GM19238 (cell line): Measurements from ENCODE around the gene KBTBD4.
"Not testable (repeated sequence)": the region's sequence is repeated elsewhere in the genome, so short reads cannot be mapped to it uniquely, and the experiment has no call there.

ENCODE experiments used
- DNase-seq: peaks from one replicate; pipeline ENCODE4 v3.0.0; 2011; ENCODE audit warnings: low spot score; ENCODE audit not compliant: insufficient read length

KBTBD4 gene

DNA sequence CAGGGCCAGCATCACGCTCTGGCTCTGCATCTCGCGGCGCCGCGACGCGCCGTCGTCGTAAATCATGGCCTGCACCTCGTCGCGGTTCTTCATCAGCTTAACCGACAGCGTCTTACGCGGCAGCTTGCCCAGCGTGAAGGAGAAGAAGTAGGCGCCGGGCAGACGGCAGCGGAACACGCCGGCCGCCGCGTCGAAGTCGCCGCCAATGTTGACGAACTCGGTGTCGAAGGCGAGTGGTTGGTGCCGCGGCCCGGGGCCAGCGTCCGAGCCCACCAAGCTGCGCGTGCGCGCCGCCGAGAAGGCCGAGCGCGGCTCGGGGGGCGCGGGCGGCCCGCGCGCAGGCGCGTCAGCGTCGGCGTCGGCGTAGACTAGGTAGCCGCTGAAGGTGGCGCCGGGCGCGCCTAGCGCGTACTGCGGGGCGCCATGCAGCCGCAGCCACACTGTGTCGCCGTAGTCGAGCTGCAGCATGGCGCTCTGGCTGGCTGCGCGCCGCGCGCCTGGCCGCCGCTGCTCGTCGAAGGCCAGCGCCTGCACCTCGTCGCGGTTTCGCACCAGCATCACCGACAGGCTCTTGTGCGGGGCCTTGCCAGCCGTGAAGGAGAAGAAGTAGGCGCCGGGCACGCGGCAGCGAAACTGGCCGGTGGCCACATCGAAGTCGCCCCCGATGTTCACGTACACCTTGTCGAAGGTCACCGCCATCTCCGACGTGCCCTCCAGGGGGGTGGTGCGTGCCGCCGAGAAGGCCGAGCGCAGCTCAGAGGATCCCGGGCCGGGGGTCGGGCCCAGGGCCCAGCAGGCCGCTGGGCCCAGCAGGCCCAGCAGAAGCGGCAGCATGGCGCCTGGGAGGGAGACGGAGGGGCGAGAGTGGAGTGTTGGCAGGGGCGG lies 11.4 kb upstream of the KBTBD4 start:
- no peak for DNase-seq

DNA sequence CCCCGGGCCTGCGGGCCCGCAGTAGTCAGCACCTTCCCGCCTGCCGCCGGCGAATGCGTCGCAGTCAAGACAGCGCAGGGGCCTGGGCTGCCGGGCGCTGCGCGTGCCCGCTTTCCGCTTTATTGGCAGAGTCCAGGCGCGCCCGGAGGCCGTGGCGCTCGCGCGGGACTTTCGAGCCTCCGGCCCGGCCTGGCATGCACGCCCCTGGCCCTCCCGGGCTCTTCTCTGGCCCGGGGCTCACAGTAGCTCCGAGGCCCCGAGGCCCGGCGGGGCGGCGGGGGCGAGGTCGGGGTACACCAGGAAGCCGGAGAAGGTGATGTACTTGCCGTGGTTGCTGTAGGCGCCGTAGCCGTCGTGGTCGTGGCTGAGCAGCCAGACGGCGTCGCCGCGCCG lies 10.8 kb upstream of the KBTBD4 start:
- DNase-seq: no peak

DNA sequence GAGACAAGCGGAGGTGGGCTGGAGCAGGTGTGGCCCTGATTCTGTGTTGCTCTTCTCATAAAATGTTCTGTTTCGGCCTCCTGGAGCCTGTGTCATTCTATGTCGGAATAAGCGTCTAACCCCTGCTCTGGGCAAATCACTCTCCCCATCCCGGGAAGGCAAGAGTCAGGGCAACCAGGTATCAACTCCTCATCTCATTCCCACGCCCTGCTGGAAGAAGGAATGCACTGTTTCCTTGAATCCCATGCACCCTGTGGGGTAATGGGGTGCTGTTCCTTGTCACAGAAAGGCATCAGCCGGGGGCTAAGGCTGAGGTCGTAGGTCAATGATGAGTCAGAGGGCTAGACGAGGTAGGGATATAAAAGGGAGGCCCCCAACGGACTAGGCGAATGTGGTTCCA lies 10.3 kb upstream of the KBTBD4 start:
- no peak for DNase-seq

DNA sequence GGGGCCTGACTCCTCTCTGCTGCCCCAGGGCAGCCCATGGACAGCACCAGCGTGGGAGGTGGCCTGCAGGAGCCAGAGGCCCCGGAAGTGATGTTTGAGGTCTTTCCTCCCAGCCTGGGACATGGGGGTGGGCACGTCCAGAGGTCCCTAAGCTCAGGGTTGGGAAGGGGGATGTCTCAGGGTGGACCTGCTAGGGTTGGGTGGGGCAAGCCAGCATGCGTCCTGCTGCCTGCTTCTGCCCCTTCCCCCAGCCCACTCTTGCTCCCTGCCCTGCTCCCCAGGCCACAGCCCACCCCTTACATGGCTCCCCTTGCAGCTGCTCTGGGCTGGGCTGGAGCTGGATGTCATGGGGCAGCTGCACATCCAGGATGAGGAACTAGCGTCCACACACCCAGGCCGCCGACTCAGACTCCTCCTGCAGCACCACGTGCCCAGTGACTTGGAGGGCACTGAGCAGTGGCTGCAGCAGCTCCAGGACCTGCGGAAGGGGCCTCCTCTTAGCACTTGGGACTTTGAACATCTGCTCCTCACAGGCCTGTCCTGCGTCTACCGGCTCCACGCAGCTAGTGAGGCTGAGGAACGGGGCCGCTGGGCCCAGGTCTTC lies 9.1 kb upstream of the KBTBD4 start:
- DNase-seq: no peak

DNA sequence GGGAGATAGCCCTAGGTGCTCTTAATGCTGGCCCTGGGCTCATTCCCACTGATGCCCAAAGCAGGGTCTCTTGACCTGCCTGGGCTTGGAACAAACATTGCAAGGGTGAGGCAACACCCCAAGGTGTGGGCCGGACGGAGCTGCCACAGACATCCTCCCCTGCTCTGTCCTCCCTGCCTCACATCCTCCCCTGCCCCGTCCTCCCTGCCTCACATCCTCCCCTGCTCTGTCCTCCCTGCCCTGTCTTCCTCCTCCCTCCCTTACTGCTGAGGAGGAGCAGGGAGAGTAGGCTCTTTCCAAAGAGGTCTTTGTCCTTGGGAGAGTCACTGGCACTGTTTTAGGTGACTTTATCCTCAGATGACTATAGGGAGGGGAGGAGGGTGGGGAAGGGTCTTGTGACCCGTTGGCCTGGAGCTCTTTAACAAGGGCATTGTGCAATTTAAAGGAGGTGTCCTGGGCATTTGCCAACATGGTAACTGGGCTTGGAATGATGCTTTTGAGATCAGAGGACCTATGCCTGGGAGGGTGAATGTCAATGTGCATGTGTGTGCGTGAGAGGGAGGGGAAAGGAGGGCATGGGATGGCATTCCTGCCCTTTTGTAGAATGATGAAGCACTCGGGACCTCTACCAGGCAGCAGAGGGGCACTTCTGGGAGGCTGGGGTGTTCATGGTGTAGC lies 8.4 kb upstream of the KBTBD4 start:
- no peak for DNase-seq

DNA sequence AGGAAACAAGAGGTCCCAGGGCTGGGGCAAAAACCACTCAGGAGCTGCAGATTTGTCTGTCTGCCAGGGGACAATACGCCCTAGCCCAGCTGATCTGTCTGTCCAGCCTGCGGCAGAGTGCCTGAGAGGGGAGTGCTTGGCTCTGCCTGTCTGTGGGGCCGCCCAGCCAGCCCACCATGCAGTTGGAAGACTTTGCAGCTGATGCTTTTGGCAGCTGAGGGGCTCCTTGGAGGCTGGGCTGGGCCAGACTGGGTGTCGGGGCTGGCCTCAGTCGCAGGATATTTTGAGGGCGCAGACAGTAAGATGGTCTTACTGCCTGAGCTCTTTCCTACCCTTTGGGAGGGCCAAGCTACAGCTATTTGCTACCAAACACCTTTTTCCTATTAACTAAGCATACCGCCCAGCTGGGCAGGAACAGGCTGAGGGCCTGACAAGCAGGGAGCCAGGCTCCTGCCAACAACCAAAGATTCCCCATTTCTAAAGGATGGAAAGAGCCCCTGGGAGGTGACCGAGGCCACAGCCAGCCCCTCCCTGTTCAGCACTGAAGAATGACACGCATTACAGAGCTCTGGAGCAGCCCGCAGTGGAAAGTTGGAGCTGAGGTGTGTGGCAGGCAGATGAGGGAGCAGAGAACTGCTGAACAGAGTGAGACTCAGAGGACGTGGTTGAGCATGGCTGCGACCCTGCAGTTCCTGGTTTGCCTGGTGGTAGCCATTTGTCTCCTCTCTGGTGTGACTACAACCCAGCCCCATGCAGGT lies 7.5 kb upstream of the KBTBD4 start, which contains the start of gene FAM180B:
Gene FAM180B, plus strand, starts transcription at position 581 of the 758 bp plus-strand sequence. Its CDS starts 91 bp downstream, at position 672.
- no peak for DNase-seq

DNA sequence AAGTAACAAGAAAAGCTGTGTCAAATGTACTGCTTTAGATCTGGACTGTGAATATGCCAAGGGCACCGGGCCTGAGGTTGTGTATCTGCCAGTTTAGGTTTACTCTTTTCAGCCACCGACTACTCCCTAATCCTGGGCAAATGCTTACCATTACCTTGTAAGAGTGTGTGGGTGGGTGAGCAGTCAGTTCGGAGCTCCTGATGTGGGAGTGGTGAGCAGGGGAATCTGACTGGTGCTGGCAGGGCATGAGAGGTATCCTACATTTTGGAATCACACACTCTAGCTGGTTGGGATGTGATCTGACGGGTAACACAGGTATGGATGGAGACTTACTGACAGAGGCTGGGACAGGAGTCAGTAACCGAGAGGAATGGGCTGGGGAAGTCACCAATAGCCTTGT lies 5.1 kb upstream of the KBTBD4 start:
- DNase-seq: no peak

DNA sequence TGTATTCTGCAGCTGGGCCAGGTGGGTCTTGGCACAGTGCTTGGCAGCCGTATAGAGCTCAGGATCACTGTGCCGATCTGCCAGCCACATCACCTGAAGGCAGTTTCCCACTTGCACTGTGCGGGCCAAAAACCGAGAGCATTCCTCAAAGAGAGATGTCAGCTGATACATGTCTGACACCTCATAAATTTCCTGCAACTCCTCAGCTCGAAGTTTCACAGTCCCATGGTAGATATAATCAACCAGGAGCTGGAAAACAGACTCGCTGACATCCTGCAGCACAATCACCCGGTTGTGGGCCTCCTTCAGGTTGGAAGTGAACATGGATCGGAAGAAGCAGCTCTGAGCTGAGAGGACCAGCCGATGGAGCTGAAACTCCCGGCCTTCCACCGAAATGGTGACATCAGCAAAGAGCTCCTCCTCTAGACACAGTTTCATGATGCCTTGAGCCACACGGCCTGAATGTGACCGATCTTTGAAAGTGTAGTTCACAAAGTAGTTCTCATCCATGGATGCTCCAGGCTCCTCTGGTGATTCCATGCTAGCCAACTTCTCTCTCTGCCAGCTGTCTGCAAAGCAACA lies 1.2 kb downstream of the KBTBD4 start:
- DNase-seq: no peak

DNA sequence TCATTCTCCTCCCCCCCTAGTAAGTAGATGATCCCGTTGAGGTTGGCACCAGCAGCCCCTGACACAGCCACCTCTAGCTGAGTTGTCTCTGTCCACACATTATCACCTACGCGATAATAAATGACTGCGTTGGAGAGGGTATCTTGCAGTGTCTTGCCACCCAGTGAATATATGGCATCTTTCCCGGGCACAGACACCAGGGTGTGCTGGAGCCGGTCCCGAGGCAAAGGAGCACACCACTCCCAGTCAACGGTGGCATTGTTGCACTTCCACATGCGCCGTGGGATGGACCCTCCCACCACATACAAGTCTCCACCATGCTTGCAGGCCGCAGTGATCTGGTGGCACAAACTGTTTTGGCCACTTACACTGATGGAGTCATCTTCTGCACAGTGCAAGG lies 5.4 kb downstream of the KBTBD4 start:
- no peak for DNase-seq

DNA sequence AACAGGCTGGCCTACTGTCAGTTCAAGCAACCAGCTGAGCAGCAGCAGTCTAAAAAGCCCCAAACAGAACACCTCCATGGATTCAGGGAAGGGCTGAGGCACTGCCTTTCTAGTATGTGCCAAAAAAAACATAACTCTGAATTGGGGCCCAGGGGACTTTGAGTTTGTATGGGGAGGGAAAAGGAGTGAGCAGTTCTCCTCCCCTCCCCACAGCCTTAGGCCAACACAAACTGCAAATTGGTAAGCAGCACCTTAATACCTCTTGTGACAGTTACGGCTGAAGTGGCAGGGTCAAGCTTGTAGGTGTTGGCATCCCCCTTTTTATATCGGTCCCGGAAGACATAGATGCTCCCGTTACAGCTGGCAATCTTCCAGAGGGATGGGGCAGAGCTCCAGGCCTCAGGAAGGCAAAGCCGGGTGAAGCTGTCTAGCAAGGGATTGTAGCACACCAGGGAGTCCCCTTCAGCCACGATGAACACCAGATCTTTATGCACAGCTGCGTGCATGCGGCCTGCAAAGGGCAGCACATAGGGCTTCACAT lies 6.0 kb downstream of the KBTBD4 start:
- no peak for DNase-seq

DNA sequence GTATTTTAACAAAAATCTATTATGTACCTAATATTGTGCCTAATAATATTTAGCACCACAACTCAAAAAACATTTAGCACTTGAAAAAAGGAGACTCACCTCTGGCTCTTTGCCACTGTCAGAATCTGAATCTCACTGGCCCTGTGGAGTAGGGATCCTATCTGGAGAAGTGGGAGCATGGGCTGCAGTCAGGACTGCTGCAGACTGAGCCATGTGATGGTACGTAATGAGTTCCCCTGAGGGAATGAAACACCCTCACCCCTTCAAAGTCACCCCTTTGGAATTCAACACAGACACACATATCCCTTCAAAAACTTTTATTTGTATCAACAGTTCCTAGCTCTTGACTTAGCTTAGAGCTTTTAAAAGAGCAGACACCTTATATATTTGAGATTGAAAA lies 6.9 kb downstream of the KBTBD4 start:
- no peak for DNase-seq

DNA sequence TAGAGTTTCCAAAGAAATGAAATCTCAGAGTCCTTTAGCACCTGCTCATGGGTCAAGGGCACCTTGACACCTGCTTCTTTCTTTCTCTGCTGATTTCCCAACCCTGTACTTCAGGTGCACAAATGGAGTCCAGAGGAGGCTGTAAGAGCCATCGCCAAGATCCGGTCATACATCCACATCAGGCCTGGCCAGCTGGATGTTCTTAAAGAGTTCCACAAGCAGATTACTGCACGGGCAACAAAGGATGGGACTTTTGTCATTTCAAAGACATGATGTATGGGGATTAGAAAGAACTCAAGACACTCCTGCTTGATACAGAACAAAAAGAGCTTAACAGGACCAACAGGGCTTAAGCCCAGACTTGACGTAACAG lies 7.4 kb downstream of the KBTBD4 start:
- no peak for DNase-seq

DNA sequence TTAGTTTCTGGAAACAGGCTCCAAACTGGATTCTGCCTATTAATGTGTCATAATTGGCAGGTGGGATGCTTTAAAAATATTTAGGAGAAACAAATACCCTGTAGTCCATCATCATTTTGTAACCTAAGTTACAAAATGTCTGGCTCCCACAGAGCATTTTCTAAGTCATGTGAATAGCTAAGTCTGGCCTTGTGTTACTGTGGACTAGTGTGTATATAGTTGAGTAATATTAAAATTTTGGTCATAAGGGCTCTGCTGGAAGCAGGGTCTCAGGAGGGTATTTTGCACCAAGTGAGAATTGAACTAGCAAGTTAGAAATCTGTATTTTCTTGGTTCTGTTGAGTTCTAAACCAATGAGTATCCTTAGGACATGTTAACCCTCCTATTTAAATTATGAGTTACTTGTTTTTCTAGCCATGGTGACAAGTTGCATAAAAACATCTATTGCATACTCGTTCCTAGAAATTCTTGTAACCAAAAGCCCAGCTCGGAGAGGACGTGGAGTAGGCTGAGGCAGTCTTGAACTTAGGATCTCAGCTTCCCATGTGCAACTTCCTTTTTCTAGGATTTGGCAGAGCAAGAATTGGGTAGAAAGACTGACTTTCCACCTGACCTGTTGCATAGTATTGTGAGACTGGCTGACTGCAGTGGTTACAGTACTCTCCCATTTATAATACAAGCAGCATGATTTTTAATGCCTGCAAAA lies 8.0 kb downstream of the KBTBD4 start:
- DNase-seq: no peak

DNA sequence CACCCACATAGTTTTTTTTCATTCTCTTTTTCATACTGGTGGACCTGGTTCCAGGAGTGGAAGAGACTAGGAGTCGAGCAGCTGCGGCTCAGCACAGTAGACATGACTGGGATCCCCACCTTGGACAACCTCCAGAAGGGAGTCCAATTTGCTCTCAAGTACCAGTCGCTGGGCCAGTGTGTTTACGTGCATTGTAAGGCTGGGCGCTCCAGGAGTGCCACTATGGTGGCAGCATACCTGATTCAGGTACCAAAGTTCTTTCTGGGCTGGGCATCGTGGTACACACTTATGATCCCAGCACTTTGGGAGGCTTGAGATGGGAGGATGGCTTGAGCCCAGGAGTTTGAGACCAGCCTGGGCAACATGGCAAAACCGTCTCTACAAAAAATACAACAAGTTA lies 9.1 kb downstream of the KBTBD4 start:
- no peak for DNase-seq

DNA sequence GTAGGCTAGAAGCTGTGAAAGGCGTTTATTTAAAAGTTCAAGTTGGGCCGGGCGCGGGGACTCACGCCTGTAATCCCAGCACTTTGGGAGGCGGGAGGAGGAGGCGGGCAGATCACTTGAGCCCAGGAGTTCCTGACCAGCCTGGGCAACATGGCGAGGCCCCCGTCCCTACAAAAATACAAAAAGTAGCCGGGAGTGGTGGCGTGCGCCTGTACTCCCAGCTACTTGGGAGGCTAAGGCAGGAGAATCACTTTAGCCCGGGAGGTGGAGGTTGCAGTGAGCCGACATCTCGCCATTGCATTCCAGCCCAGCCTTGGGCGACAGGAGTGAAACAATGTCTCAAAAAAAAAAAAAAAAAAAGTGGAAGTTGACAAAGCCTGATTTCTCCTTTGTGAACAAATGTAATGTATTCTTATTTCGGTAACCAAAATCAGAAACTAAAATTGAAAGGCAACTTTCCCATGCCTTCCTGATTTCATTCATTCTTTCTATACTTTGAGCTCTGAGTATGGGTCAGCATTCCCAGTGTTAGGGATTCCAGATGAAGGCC lies 12.5 kb downstream of the KBTBD4 start:
- no peak for DNase-seq

DNA sequence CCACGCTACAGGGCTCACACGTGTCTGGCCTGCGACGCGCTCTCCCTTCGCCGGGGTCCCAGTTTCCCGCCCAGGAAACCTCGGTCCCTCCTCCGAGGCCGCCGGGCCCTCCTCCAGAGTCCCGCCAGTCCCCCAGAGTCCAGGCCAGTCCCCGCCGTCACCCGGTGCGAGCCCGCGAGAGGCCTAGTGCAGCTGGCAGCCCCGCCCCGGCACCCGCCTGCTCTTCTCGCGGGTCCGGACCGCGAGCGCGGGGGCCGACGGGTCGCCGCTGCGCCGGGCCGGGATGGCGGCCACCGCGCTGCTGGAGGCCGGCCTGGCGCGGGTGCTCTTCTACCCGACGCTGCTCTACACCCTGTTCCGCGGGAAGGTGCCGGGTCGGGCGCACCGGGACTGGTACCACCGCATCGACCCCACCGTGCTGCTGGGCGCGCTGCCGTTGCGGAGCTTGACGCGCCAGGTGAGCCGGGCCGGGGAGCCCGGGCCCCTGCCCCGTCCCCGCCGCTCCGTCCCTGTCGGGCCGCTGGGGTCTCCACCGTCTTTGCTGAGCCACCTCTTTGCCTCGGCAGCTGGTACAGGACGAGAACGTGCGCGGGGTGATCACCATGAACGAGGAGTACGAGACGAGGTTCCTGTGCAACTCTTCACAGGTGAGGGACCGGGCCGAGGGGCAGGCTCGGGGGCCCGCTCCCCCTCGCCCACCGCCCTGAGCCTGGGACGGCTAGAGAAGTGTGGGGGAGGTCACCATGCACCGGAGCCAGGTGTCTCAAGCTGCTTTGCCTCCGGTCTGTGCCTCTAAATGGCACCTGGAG lies 13.2 kb downstream of the KBTBD4 start, which contains the start of gene PTPMT1:
Gene PTPMT1, plus strand, starts transcription at position 260 of the 809 bp plus-strand sequence. Its CDS starts 24 bp downstream, at position 284.
- peak; percentile 67 for DNase-seq

DNA sequence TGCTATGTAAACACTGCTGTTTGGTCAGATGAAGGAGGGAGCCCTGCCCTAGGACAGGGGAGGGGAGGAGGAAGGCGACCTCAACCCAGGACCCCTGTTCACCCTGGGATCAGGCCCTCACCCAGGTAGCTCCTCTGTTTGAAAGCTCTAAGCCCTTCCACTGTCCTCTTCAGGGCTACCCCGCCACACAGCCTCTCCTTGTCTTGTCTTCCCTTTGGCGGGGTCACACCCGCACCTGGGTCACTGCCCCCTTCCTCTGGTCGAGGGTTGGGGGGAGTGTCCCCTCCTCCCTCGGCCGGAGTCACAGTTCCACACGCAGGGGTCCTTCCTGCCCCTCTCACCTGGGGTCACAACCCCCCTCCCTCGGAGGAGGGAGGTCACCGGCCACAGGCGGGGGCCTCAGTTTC lies 13.8 kb downstream of the KBTBD4 start:
- DNase-seq: no peak

DNA sequence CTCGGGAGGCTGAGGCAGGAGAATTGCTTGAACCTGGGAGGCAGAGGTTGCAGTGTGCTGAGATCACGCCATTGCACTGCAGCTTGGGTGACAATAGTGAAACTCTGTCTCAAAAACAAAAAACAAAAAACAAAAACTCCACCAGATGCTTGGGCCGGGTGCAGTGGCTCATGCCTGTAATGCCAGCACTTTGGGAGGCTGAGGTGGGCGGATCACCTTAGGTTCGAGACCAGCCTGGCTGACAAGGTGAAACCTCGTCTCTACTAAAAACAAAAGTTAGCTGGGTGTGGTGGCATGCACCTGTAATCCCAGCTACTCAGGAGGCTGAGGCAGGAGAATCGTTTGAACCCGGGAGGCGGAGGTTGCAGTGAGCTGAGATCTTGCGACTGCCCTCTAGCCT lies 14.4 kb downstream of the KBTBD4 start:
- DNase-seq: not testable (repeated sequence)

DNA sequence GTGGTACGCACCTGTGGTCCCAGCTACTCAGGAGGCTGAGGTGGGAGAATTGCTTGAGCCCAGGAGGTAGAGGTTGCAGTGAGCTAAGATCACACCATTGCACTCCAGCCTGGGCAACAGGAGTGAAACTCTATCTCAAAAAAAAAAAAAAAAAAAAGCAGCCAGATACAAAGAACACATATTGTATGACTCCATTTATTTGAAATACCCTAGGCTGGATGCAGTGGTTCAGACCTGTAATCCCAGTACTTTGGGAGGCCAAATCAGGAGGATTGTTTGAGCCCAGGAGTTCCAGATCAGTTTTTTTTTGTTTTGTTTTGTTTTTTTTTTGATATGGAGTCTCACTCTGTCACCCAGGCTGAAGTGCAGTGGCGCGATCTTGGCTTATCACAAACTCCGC lies 16.4 kb downstream of the KBTBD4 start:
- DNase-seq: not testable (repeated sequence)
